Retinal pigment epithelial cell (primary cell): ENCODE results near the gene CSNK1E.

ENCODE experiments used
- DNase-seq: peaks from one replicate; pipeline ENCODE4 v3.0.0-alpha.2; 2010; ENCODE audit warnings: low read depth
- H3K4me3 ChIP-seq: 2 replicates; pipeline ENCODE4 v1.5.1; 2011; ENCODE audit warnings: mild to moderate bottlenecking, low read length, control low read depth, moderate library complexity
- CTCF ChIP-seq: conservative IDR thresholded peaks from 2 replicates; pipeline ENCODE4 v1.5.1; 2011; ENCODE audit warnings: low read depth, low read length, control low read depth, inconsistent platforms

The CSNK1E gene

DNA sequence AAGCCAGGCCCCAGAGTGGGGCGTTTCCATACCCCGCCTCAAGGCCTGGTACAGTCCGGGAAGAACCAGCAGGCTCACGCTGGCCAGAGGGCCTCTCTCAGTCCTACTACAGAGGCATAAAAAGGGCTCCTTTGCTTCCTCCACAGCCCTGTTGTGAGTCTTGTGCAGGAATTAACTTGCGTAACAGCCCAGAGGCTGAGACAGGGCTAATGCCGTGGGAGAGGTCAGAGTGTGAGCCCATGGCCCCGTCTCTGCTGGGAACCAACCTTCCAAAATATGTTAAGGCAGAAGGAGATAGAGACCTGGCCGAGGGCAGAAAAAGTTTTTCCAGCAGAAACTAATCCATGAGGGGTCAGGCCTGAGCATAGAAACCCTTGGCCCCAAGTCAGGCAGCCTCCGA is 24.5 kb downstream of the CSNK1E start:
- no peak for TF ChIP-seq CTCF

GRCh38 chr22:38291201-38291777 is 25.9 kb downstream of the CSNK1E start:
- DNase-seq: no peak
- TF ChIP-seq CTCF: peak; percentile 25
- no peak overlapping the region for H3K4me3 ChIP-seq

More for the DNA sequence above, 24.5 kb downstream of the CSNK1E start:
- no peak overlapping the region for H3K4me3 ChIP-seq
- DNase-seq: peak; percentile 92

DNA sequence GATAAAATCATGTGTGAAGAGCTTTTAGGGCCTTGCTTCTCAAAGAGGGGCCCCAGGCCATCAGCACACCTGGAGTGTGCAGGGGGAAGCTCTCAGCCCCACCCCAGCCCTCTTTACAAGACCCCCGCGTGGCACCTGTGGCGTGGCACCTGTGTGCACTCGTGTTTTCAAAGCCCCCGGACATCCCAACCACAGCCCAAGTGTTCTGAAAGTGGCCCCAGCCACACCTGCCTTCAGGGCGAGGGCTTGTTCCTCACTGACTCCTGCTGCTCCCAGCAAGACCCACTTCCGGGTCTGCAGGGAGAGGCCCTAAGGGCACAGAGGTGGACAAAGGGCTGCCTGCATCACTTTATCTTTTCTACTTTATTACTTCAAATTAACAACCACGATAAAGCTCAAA is 26.9 kb downstream of the CSNK1E start:
- no peak for DNase-seq
- TF ChIP-seq CTCF: no peak
- no peak overlapping the region for H3K4me3 ChIP-seq

DNA sequence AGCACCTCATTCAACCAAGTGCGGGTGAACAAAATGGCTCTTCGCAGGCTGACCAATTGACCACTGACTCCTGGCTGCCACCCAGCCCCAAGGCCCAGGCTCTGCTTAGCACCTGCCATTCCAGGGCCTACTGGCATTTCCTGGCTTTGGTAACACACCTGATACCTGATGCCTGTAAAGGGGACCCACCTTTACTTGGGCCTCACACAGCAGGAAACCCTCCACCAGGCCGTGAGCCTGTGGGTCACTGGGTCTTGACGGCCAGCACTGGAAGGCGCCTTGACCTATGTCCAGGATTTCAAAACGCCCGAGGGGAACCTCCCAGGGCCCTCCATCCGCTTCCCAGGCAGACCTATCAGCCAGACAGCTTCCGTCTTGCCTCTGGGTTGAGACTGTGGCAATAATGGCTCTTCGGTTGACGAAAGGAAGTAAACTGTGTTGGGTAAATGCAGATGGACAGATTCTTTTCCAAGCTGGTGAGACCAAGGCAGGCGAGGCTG is 27.6 kb downstream of the CSNK1E start:
- no peak overlapping the region for H3K4me3 ChIP-seq
- no peak for DNase-seq
- TF ChIP-seq CTCF: no peak

GRCh38 chr22:38286915-38287669 is 30.1 kb downstream of the CSNK1E start:
- no peak for TF ChIP-seq CTCF
- H3K4me3 ChIP-seq: no peak overlapping the region
- DNase-seq: no peak

DNA sequence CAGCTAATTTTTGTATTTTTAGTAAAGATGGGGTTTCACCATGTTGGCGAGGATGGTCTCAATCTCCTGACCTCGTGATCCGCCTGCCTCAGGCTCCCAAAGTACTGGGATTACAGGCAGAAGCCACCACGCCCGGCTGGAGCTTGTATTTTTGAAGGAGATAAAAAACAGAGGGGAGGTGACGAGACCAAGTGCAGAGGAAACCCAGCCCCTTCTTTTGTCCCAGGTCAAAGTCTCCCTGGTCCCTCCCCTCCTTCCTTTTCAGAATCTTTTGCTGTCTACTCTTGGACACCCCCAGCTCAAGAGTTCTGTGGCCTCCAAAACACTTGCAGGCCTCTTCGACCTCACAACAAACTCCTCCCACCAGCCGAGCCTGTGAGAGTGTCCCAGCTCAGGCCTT is 32.2 kb downstream of the CSNK1E start:
- no peak overlapping the region for H3K4me3 ChIP-seq
- TF ChIP-seq CTCF: no peak
- DNase-seq: no peak

DNA sequence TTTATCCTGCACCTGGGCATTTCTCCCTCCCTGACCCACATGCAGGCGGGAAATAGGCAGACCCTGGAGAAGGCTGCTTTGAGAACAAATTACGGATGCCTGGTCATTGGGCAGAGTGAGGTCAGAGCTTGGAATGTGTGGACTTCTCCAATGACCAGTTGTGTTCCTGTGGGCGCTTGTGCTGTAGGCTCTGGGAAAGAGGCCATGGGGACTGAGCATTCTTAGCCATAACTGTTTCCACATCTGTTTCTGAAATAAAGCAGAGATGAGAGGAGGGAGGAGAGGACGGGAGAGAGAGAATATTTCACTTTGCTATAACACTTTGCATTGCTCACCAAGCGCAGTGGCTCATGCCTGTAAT is 33.2 kb downstream of the CSNK1E start:
- DNase-seq: no peak
- no peak for TF ChIP-seq CTCF
- H3K4me3 ChIP-seq: no peak overlapping the region
